Measurements from ENCODE around the gene TXNL4B.
"Not testable (repeated sequence)": the region's sequence is repeated elsewhere in the genome, so short reads cannot be mapped to it uniquely, and the experiment has no call there.

The TXNL4B gene

GRCh38 chr16:72098936-72099335 is 5.5 kb upstream of the TXNL4B start:
- H3K36me3 ChIP-seq (ENCODE audit: insufficient read depth, low read length) = peaks cover 79% of the 10 kb centered on the region

GRCh38 chr16:72094266-72094610 is 818 bp upstream of the TXNL4B start:
- Histone ChIP-seq H3K27me3 (ENCODE audit: insufficient read depth, low read length) (no peaks in the 10 kb centered on the region), H3K36me3 (ENCODE audit: insufficient read depth, low read length) (peaks cover 47% of the 10 kb centered on the region), H3K9ac (ENCODE audit: low read depth, low read length) (peak overlapping the region; percentile 89), H3K27ac (ENCODE audit: low read depth, low read length) (peak overlapping the region; percentile 91), H3K9me3 (ENCODE audit: insufficient read depth, low read depth, low read length) (no peaks in the 10 kb centered on the region), H3K4me3 (ENCODE audit: low read length) (peak overlapping the region; percentile 89), H3K4me1 (ENCODE audit: insufficient read depth, low read length) (peaks cover 9% of the 10 kb centered on the region; the same call in 1 of the 2 replicates)
- WGBS = 5% methylated on average over 11 of the region's 11 CpGs

More at GRCh38 chr16:72098936-72099335, 5.5 kb upstream of the TXNL4B start:
- 90% methylated on average over 15 of the region's 15 CpGs for WGBS
- H3K4me1 ChIP-seq (ENCODE audit: insufficient read depth, low read length) = peaks cover 5% of the 10 kb centered on the region; the same call in 1 of the 2 replicates
- no peak overlapping the region for H3K4me3 ChIP-seq (ENCODE audit: low read length)
- H3K27ac ChIP-seq (ENCODE audit: low read depth, low read length) = no peak overlapping the region
- no peak overlapping the region for H3K9ac ChIP-seq (ENCODE audit: low read depth, low read length)
- no peaks in the 10 kb centered on the region for H3K9me3 ChIP-seq (ENCODE audit: insufficient read depth, low read depth, low read length)
- H3K27me3 ChIP-seq (ENCODE audit: insufficient read depth, low read length) = no peaks in the 10 kb centered on the region

- H3K4me3 ChIP-seq (ENCODE audit: low read length) = peak overlapping the region; percentile 89
- no peaks in the 10 kb centered on the region for H3K9me3 ChIP-seq (ENCODE audit: insufficient read depth, low read depth, low read length)
- H3K36me3 ChIP-seq (ENCODE audit: insufficient read depth, low read length) = peaks cover 48% of the 10 kb centered on the region
- peak overlapping the region; percentile 51; the same call in 1 of the 2 replicates for H3K27ac ChIP-seq (ENCODE audit: low read depth, low read length)
- H3K4me1 ChIP-seq (ENCODE audit: insufficient read depth, low read length) = peaks cover 9% of the 10 kb centered on the region; the same call in 1 of the 2 replicates
- 1% methylated on average over 22 of the region's 22 CpGs for WGBS
- H3K9ac ChIP-seq (ENCODE audit: low read depth, low read length) = peak overlapping the region; percentile 62
- no peaks in the 10 kb centered on the region for H3K27me3 ChIP-seq (ENCODE audit: insufficient read depth, low read length)
These were observed 480 bp downstream of the TXNL4B start for GRCh38 chr16:72092832-72093447.

- Histone ChIP-seq H3K9me3 (ENCODE audit: insufficient read depth, low read depth, low read length) (no peaks in the 10 kb centered on the region), H3K4me1 (ENCODE audit: insufficient read depth, low read length) (peaks cover 9% of the 10 kb centered on the region; the same call in 1 of the 2 replicates), H3K4me3 (ENCODE audit: low read length) (no peak overlapping the region), H3K27me3 (ENCODE audit: insufficient read depth, low read length) (no peaks in the 10 kb centered on the region), H3K36me3 (ENCODE audit: insufficient read depth, low read length) (peaks cover 44% of the 10 kb centered on the region), H3K9ac (ENCODE audit: low read depth, low read length) (no peak overlapping the region; the same call in 1 of the 2 replicates), H3K27ac (ENCODE audit: low read depth, low read length) (no peak overlapping the region)
- WGBS = 81% methylated on average over 3 of the region's 3 CpGs
These were observed 2.2 kb downstream of the TXNL4B start for GRCh38 chr16:72091217-72091616.

- no peak overlapping the region for H3K4me3 ChIP-seq (ENCODE audit: low read length)
- H3K27ac ChIP-seq (ENCODE audit: low read depth, low read length) = no peak overlapping the region
- H3K9me3 ChIP-seq (ENCODE audit: insufficient read depth, low read depth, low read length) = peaks cover 11% of the 10 kb centered on the region
- H3K36me3 ChIP-seq (ENCODE audit: insufficient read depth, low read length) = peaks cover 47% of the 10 kb centered on the region
- H3K9ac ChIP-seq (ENCODE audit: low read depth, low read length) = no peak overlapping the region
- no peaks in the 10 kb centered on the region for H3K27me3 ChIP-seq (ENCODE audit: insufficient read depth, low read length)
- WGBS = 96% methylated on average over 2 of the region's 2 CpGs
- H3K4me1 ChIP-seq (ENCODE audit: insufficient read depth, low read length) = no peaks in the 10 kb centered on the region
These were observed 8.4 kb downstream of the TXNL4B start for GRCh38 chr16:72085002-72085401.

GRCh38 chr16:72084445-72084844 is 9.0 kb downstream of the TXNL4B start:
- WGBS = 97% methylated on average over 10 of the region's 10 CpGs
- H3K36me3 ChIP-seq (ENCODE audit: insufficient read depth, low read length) = peaks cover 41% of the 10 kb centered on the region
- no peaks in the 10 kb centered on the region for H3K27me3 ChIP-seq (ENCODE audit: insufficient read depth, low read length)
- no peak overlapping the region for H3K4me3 ChIP-seq (ENCODE audit: low read length)
- H3K9me3 ChIP-seq (ENCODE audit: insufficient read depth, low read depth, low read length) = peaks cover 11% of the 10 kb centered on the region
- H3K27ac ChIP-seq (ENCODE audit: low read depth, low read length) = no peak overlapping the region
- no peak overlapping the region for H3K9ac ChIP-seq (ENCODE audit: low read depth, low read length)
- H3K4me1 ChIP-seq (ENCODE audit: insufficient read depth, low read length) = no peaks in the 10 kb centered on the region

- WGBS = 63% methylated on average over 3 of the region's 3 CpGs
- no peaks in the 10 kb centered on the region for H3K4me1 ChIP-seq (ENCODE audit: insufficient read depth, low read length)
- H3K36me3 ChIP-seq (ENCODE audit: insufficient read depth, low read length) = peaks cover 36% of the 10 kb centered on the region
- no peak overlapping the region for H3K9ac ChIP-seq (ENCODE audit: low read depth, low read length)
- peaks cover 11% of the 10 kb centered on the region for H3K9me3 ChIP-seq (ENCODE audit: insufficient read depth, low read depth, low read length)
- H3K4me3 ChIP-seq (ENCODE audit: low read length) = no peak overlapping the region
- H3K27me3 ChIP-seq (ENCODE audit: insufficient read depth, low read length) = no peaks in the 10 kb centered on the region
- no peak overlapping the region for H3K27ac ChIP-seq (ENCODE audit: low read depth, low read length)
These were observed 9.5 kb downstream of the TXNL4B start for GRCh38 chr16:72083778-72084404.

- H3K36me3 ChIP-seq (ENCODE audit: insufficient read depth, low read length) = not testable (repeated sequence)
These were observed 16.3 kb downstream of the TXNL4B start for GRCh38 chr16:72076991-72077706.

GRCh38 chr16:72075067-72075466 is 18.4 kb downstream of the TXNL4B start:
- not testable (repeated sequence) for H3K36me3 ChIP-seq (ENCODE audit: insufficient read depth, low read length); H3K27ac ChIP-seq (ENCODE audit: low read depth, low read length); H3K9ac ChIP-seq (ENCODE audit: low read depth, low read length); H3K4me3 ChIP-seq (ENCODE audit: low read length); H3K4me1 ChIP-seq (ENCODE audit: insufficient read depth, low read length); H3K9me3 ChIP-seq (ENCODE audit: insufficient read depth, low read depth, low read length); H3K27me3 ChIP-seq (ENCODE audit: insufficient read depth, low read length)
- 65% methylated on average over 2 of the region's 6 CpGs for WGBS

More at GRCh38 chr16:72076991-72077706, 16.3 kb downstream of the TXNL4B start:
- H3K9ac ChIP-seq (ENCODE audit: low read depth, low read length); H3K9me3 ChIP-seq (ENCODE audit: insufficient read depth, low read depth, low read length); H3K4me3 ChIP-seq (ENCODE audit: low read length); H3K4me1 ChIP-seq (ENCODE audit: insufficient read depth, low read length); H3K27me3 ChIP-seq (ENCODE audit: insufficient read depth, low read length); H3K27ac ChIP-seq (ENCODE audit: low read depth, low read length): not testable (repeated sequence)
- WGBS = 85% methylated on average over 1 of the region's 5 CpGs

- Histone ChIP-seq H3K4me1 (ENCODE audit: insufficient read depth, low read length) (no peaks in the 10 kb centered on the region), H3K9ac (ENCODE audit: low read depth, low read length) (no peak overlapping the region)
- 94% methylated on average over 8 of the region's 8 CpGs for WGBS
These were observed 19.7 kb downstream of the TXNL4B start for GRCh38 chr16:72073560-72074230.

More at GRCh38 chr16:72073560-72074230, 19.7 kb downstream of the TXNL4B start:
- Histone ChIP-seq H3K27me3 (ENCODE audit: insufficient read depth, low read length) (no peaks in the 10 kb centered on the region), H3K9me3 (ENCODE audit: insufficient read depth, low read depth, low read length) (no peaks in the 10 kb centered on the region), H3K36me3 (ENCODE audit: insufficient read depth, low read length) (no peaks in the 10 kb centered on the region), H3K4me3 (ENCODE audit: low read length) (no peak overlapping the region), H3K27ac (ENCODE audit: low read depth, low read length) (no peak overlapping the region)
